Right kidney (tissue), 1 donor: ENCODE results near the gene CALN1.
A peak's percentile ranks its signal among the peaks of the same experiment; 100 is the strongest.

ENCODE experiments used
- DNase-seq: peaks from one replicate; pipeline ENCODE4 v3.0.0-alpha.2; 2016

The CALN1 gene

DNA sequence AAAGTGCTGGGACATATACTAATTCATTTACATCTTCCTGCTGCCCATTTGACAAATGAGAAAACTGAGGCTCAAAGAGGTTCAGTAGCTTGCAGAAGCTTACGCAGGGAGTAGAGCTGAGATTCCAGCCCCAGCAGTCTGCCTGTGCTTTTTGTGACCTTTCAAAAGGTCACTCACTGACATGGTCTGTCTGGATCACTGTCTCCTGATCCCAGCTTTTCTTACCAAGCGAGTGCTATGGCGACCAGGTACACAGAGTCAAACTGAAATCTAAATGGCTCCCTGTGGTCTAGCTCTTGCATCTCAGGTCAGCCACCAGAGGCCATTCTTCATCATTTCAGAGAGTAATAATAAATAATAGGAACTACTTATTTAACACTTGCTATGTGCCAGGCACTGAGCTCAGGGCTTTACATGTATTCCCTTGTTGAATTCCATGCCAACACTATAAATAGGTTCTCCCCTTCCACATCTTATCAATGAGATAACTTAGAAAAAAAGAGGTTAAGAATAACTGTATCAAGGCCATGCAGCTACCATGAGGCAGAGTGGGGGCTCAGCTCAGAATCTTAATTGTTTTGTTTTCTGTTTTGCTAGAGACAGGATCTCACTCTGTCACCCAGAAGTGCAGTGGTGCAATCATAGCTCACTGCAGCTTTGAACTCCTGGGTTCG is 381.0 kb downstream of the CALN1 start:
- DNase-seq: no peak

DNA sequence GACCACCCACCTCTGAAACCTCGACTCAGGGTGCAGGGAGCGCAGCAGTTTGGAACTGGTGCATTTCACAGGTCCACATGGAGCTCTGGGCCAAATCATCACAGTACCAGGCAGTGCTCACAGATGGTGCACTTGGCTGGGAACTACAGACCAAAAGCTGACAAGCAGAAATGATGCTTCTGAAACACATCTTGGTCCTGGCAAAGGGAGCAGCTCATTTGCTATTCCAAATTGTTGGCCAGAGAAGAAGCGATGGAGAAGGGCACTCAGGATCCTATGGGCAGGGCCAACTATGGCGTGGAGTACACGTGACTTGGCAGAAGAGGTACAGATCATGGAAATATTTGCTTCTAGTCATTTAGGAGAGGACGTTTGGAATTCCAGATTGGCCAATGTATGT is 383.9 kb downstream of the CALN1 start:
- no peak for DNase-seq

DNA sequence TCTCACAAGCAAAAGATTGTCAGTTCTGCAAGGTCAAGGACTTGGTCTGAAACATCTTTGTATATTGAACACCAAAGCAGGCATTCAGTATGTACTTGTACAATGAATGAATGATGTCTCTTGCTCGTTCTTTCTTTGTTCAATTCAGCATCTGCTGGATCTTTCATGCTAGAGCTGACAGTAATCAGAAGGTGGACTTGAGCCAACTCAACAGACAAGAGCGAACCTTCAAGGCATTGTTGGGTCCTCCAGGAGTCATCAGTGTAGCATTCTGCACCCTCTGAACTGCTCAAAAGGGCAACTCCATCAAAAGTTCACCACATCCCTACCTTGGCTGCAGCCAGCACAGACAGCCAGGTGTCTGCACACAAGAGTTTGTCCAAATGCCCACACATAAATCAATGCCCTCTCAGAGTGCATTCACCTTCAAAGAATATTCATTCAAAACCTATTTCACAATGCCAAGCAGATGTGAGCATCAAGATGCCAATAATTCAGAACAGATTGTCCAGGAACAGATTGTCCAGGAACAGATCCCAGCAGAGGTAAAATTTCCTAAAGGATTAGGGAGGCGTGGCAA is 386.7 kb downstream of the CALN1 start:
- no peak for DNase-seq

DNA sequence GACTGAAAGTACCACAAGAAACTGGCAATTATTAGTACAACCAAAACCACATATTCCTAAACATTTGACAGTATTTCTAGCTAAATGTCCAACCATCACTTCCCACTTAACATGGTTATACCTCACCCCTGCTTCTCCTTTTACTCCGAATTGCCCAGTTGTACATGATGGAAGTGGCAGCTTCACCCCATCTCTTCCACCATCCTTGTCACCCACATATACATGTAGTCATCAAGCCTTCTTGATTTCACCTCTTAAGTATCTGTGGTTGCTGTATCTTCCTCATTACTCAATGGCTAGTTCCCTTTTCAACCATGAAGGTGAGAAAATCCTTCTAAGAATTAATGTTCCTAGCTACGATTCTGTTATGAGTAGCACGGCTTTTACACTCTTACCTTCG is 388.2 kb downstream of the CALN1 start:
- DNase-seq: no peak

DNA sequence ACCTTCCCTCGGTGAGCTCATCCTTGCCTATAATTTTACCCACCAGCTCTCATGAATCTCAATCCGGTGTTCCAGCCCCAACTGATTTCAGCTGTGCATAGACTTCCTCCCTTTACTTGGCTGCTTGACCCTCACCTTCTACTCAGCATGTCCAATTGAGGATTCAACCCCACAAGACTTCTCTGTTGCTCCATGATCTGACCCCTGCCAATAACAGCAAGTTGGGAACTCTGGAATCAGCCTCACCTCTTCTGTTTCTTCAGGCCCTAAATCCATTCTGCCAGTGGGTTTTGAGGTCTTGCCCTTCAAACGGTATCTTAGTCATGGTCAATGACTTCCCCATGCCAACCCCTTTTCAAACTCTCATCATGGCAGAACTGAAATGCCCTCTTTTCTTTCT is 390.4 kb downstream of the CALN1 start:
- DNase-seq: no peak

DNA sequence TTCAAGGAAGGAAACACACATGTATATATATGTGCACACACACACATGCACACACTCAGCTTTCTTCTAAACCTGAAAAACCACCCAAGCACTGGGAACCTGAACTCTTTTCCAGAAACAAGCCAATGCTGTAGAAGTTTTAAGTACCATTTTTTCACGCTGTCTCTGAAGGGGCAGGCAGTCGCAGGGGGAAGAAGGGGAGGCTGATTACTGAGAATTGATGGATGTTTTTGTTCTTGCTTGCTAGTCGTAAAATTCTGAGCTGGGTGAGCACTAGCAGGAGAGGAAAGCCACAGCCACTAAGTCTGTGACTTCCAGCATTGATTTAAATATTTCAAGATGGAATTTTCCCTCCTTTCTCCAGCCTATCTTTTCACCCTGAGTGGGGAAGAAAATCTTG is 391.8 kb downstream of the CALN1 start:
- DNase-seq: peak; percentile 2

DNA sequence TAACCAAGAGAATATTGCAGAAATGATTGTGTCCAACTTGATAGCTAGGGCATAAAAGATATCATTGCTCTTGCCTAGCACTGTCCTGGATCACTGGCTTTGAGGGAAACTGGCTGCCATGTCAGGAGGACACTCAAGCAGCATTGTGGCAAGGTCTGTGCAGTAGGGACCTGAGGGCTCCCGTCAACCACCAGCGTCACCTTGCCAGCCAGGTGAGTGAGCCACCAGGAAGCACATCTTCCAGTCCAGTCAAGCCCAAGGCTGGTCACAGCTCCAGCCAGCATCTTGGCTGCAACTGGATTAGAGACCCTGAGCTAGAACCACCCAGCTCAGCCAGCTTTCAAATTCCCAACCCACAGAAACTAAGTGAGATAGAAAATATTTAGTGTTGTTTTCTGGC is 392.7 kb downstream of the CALN1 start:
- DNase-seq: no peak

DNA sequence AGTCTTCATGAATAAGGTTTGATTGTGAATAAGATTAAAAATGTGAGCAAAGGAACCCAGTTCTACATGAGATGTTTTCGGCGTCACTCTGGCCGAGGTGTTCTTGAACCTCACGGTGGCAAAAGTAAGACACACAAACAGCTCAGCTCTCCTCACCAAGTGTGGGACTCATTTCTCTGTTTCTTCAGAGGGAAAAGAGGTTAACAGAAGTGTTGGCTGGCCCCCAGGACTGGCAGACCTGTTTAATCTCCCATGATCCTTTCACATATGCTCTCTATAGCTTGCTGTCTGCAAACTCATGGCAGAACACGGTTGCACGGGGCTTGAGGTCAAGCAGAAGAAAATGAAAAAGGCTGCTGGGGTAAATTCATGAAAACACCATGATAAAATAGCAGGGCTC is 394.4 kb downstream of the CALN1 start:
- DNase-seq: no peak

DNA sequence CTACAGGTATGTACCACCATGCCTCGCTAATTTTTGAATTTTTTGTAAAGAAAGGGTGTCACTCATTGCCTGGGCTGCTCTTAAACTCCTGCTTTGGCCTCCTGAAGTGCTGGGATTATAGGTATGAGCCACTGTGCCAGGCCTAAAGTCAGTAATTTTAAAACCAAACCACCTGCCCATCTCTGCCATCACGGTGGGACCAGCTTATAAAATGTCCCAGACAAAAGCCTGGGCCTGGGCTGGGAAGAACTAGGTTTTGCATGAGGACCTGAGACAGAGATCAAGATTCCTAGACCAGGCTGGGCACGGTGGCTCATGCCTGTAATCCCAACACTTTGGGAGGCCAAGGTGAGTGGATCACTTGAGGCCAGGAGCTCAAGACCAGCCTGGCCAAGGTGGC is 395.6 kb downstream of the CALN1 start:
- no peak for DNase-seq

DNA sequence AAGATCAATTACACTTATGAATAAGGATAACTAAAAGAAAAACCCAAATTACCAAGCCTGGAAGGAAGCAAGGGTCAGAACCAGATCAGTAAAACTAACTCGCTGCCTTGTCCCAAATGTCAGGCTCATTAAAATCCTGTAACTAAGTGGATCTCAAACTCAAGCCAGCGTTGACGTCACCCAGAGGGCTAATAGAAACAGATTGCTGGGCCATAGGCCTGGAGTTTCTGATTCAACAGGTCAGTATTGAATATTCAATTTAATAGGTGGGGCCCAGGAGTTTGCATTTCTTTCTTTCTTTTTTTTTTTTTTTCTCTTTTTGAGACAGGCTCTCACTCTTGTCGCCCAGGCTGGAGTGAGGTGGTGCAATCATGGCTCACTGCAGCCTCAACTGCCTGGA is 397.0 kb downstream of the CALN1 start:
- no peak for DNase-seq

DNA sequence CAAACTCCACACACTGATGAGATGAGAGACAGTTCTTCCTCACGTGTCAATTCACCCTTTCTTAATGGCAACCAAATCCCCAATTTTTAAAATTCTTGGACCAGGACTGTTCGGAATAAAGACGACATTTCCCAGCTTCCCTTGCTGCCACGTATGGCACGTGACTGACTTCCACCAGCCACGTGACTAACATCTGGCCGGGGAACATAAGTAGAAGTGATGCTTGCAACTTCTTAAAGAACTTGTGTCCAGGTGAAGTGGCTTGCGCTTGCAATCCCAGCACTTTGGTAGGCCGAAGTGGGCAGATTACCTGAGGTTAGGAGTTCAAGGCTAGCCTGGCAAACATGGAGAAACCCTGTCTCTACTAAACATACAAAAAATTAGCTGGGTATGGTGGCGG is 405.1 kb downstream of the CALN1 start:
- no peak for DNase-seq

DNA sequence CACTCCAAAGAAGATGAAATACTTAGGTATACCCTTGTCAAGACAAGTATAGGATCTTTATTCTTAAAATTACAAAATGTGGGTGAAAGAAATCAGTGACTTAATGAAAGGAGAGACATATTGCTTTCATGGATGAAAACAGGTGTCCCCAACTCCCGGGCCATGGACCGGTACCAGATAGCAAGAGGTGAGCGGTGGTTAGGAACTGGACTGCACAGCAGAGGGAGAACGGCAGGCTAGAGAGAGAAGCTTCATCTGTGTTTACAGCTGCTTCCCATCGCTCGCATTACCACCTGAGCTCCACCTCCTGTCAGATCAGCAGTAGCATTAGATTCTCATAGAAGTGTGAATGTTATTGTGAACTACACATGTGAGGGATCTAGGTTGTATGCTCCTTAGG is 408.9 kb downstream of the CALN1 start:
- no peak for DNase-seq

DNA sequence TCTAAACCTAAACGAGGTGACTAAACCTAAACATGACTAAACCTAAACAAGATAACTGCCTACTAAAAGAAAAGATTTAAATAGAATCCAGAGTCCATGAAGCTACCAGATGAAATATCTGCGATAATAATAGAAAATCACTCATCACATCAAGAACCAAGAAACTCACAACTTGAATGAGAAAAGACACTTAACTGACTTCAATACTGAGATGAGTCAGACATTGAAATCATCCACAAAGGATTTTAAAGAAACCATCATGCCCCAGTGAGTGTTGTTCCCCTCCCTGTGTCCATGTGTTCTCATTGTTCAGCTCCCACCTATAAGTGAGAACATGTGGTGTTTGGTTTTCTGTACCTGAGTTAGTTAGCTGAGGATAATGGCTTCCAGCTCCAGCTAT is 416.0 kb downstream of the CALN1 start:
- no peak for DNase-seq

DNA sequence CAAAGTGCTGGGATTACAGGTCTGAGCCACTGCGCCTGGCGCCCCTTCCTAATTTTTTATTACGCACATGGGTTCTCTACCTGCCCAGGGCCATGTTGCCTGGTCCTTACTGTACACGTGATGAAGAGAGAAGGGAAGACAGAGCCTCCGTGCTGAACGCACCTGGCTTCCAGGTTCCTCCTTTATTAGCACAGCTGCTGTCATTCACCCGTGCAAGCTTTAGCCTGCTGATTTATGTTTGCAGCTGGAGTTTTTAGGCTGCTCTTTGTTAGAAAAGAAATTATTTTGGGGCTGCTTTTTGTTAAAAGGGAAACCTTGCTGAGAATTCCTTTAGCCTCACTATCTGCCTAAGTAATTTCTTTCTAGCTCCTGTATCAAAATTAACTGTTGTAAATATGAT is 417.0 kb downstream of the CALN1 start:
- no peak for DNase-seq

DNA sequence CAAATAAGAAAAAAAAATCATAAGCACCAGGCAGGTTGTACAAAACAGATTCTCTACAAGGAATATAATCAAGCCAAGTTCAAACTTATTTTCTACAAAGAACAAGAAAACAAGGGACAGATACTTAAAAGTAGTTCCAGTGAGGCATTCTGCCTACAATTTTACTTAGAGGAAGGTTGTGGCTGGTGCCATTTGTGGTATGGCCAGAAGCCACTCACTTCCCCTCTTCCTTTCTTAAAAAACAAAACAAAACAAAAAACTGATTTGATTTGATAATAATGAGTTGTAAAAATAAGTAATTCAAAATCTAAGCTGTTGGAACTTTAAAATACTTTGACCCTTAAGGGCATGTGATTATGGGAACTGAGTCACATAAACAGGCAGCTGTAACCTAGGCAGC is 420.6 kb downstream of the CALN1 start:
- DNase-seq: no peak

DNA sequence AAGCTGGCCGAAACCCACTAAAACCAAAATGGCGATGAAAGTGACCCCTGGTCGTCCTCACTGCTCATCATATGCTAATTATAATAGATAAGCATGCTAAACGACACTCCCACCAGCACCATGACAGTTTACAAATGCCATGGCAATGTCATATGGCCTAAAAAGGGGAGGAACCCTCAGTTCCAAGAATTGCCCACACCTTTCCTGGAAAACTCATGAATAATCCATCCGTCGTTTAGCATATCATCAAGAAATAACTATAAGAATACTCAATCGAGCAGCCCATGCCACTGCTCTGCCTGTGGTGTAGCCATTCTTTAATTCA is 422.0 kb downstream of the CALN1 start:
- no peak for DNase-seq

DNA sequence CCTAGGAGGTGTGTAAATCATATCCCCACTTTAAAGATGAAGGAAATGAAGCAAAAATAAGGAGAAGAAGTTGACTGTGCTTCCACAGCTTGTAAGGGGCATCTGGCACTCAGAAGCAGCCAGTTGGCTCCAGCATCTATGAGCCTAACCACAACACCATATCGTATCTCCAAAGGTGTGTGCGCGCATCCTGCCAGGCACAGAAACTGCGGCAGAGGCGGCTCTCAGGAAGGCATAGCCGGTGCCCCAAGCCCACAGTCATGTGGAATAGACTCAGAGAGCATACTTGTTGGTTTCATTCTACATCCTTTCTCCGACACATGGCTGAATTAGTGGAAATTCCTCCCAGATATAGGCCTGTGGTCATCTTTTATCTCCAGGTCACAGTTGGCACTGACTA is 423.9 kb downstream of the CALN1 start:
- no peak for DNase-seq

DNA sequence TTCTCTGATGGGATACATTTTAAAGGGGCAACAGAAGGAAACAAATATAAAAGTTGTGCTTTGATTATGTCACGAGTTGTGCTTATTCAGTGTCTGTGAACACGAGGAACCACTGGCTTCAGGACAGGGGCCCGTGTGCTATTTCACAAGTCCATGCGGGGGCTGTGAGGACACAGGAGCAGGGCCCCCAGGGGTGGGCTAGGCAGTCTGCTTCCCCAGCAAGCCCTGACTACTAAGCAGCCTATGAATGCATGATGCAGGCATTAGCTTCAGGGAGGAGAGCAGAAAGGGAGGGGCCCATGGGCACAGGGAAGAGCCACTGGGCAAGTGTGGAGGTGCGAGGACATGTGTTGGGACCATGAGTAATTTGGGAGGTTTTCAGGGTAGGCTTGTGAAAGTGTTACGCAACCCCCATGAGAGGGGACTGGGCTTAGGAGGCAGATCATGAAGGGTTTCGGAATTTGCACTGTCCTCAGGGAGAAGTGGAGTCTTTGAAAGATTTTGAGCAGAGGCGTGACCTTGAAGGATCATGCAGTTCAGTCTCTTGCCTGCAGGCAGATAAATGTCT is 424.9 kb downstream of the CALN1 start:
- DNase-seq: no peak

DNA sequence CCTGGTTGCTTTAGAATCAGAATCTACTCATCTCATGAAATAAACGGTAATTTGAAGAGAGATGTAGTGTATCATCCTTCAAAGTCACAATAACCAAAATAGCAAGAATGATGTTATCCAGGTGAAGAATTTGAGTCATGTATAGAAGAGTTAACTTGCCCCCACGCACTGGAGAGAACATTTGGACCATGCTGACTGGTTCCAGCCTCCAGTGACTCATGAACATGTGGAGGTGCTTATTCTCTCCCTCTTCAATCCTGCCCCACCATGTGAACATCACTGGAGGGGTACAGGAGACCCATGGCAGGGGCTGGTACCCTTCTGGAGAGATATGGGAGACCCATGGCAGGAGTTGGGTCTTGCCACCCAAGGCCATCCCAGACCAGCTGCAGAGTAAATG is 427.8 kb downstream of the CALN1 start:
- DNase-seq: no peak

DNA sequence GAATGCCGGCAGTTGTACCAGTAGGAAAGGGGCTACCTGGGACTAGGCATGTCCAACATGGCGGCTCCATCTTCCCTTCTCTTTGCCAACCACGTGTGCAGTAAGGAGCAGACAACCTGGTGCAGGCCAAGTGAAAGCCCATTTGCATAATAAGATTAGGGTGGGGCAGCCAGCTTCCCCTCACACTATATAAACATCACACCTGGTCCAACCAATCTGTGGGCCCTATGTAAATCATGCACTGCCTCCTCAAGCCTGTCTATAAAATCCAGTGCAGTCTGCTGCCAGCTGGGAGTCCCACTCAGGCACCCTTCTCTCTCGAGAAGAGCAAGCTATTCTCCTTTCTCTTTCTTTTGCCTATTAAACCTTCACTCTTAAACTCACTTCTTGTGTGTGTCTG is 429.3 kb downstream of the CALN1 start:
- no peak for DNase-seq

DNA sequence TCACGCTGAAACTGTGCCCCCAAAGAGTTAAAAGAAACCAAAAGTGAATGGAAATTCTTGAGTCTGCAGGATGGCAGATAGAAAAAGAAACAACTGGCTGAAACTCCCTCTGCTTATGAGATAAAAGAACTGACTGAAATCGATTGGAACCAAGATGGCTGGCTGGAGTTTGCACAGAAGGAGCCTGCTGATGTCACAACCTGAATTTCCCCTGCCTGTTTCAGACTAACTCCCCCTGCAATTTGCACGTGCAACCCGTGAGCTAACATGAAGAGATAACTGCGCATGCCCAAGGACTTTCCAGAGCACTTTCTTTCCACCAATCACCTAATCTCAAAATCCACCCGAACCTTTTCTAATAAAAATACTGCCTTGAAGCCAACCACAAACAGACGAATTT is 435.5 kb downstream of the CALN1 start:
- DNase-seq: no peak

DNA sequence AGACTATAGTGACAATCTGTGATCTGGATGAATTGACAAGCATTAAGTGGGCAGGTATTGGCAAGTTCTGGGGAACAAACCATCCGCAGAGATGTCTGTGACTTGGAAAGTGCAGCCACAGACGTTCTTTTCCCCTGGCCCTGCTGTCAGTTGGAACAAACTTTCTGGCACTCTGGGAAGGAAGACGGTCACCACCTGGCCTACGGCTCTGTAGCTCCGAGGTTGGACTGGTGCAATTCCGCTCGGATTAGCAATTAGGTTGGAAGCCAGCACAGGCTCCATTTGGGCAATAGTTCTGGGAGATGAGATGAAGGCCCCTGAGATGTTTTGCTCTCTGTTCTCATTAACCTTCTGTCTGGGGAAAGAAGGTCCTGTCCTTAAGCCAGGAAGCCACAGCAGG is 437.5 kb downstream of the CALN1 start:
- no peak for DNase-seq

DNA sequence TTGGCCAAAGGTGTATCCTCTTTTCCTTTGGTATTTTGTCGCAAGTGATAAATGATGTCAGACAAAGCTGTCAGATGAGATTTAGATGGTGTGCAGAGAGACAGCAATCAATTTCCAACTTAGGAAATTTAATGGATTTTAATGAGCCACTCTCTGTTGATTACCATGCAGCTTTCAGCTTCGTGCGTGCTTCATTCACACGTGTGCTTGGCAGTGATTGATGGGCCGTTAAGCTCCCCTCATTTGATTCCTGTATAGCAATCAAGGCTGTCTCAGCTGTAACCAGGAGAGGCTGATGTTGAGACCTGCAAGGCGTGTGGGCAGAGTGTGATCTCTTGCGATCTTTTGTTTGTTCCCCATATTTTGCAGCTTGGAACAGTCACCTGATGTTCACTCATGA is 439.6 kb downstream of the CALN1 start:
- no peak for DNase-seq

DNA sequence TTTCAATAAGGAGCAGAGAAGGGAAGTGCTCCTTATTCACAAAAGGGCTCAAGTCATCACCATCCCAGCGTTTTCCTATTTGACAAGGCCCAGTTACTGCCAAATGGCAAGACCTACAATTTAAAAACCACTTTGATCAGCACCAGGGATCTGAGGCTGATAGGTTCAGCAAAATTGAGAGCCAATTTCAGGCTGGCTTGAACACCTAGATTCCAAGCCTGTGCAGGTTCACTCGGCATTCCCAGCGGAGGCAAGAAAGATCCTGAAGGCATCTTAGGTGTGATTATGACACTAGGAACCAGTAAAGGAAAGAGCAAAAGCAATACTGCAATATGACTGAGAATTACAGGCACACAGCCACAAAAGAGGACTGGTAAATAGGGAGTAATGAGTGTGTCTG is 441.4 kb downstream of the CALN1 start:
- no peak for DNase-seq

DNA sequence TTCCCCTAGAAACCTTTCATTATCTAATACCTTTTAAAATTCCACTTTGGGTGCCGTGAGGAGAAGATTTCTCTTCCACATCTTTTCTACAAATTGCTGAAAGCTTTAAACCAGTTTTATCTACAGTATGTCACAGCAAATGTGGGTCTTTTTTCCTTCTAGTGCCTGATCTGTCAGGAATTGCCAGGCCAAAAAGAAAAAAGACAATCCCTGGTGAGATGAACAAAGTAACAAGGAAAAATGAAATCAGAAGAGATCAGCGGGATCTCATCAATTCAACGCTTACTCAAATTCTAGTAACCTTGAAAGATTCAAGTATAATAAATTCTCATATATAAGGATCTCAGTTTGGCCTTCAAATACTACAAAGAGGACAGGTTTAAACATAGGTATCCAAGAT is 449.5 kb downstream of the CALN1 start:
- no peak for DNase-seq
